SU-DHL-6 (cell line): ENCODE results near the gene FRMD1.

Experiments
- EZH2phosphoT487 ChIP-seq: fragments of 200-600 bp; sonication (generic), shearing (Covaris generic); conservative IDR thresholded peaks from 2 replicates; pipeline ENCODE4 v1.6.1; 2018; ENCODE audit warnings: mild to moderate bottlenecking, antibody characterized with exemption, low read length, moderate library complexity, mixed read lengths
- TF ChIP-seq, protein P1 (sequence below): fragments of 200-600 bp; sonication (generic); IDR thresholded peaks from one replicate; pipeline ENCODE4 v1.5.1; 2017; ENCODE audit warnings: antibody characterized with exemption, mild to moderate bottlenecking, low read length, moderate library complexity; ENCODE audit not compliant: insufficient read depth, poor library complexity, severe bottlenecking

DNA sequence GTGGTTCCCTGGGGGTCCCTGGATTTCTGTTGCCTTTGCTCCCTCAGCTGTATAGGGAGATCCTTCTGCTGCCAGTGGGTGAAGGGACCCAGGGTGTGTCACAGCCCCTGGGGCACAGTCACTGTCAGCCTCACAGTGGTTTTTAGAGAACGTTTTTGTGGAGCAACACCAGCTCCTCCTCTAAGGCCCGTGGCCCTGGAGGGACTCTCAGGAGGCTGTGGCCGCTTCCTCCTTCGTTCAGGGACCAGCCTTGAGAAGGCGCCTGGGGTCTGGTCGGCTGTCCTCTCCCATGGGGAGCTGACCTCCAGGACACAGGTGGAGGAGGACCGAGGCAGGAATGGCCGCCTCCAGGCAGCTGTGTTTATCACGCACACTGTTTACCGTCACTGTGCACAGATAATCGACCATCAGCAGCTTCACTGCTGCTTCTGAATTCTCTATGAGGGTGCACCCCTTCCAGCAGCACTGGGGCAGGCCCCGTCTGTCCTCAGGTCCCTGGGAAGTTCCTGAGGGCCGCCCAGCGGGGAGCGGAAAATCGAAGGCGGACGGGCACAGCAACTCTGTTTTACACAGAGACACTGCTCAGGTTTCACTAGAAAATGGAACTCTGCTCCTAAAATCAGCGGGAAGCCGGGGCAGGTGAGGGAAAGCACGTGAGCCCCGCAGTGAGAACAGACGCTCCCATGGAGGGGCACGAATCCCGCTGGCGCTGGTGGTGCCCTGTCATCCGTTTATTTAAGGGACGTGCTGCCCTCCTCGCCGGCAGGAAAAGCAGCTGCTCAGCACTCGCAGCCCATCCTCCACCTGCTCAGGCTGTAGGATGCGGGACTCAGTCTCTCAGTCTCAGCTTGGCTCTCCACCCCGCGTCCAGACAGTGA lies 10.4 kb upstream of the FRMD1 start:
- TF ChIP-seq, protein P1, sequence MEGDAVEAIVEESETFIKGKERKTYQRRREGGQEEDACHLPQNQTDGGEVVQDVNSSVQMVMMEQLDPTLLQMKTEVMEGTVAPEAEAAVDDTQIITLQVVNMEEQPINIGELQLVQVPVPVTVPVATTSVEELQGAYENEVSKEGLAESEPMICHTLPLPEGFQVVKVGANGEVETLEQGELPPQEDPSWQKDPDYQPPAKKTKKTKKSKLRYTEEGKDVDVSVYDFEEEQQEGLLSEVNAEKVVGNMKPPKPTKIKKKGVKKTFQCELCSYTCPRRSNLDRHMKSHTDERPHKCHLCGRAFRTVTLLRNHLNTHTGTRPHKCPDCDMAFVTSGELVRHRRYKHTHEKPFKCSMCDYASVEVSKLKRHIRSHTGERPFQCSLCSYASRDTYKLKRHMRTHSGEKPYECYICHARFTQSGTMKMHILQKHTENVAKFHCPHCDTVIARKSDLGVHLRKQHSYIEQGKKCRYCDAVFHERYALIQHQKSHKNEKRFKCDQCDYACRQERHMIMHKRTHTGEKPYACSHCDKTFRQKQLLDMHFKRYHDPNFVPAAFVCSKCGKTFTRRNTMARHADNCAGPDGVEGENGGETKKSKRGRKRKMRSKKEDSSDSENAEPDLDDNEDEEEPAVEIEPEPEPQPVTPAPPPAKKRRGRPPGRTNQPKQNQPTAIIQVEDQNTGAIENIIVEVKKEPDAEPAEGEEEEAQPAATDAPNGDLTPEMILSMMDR, result no peak
- no peak for TF ChIP-seq EZH2phosphoT487
